GM12878 (cell line): ENCODE measurements around the gene PRSS57. TPM values are rescaled to one million over a fixed set of nuclear protein-coding genes. Genes with fewer than 3 reads are reported as not detected.
A peak's percentile ranks its signal among the peaks of the same experiment; 100 is the strongest.

Experiments used
- ATAC-seq: fragments of 200-7000 bp; cut with Tn5 transposase; 3 replicates; pipeline ENCODE4 v1.9.1; 2020; ENCODE audit warnings: mild to moderate bottlenecking, moderate library complexity
- Bru-seq: library from RNA; stranded (reverse); fragments of 400-500 nt; gene quantifications from one replicate; lab custom pipeline; 2021; lab: Mats Ljungman, UMichigan
- BruChase-seq, 2 experiments: library from RNA; stranded (reverse); fragments of 400-500 nt; gene quantifications; one replicate each; lab custom pipeline; 2021; lab: Mats Ljungman, UMichigan
- BruUV-seq: library from RNA; stranded (reverse); fragments of 400-500 nt; replicated peaks from 2 replicates; lab custom pipeline; 2021; lab: Mats Ljungman, UMichigan
- CTCF ChIA-PET: fragments of 300-600 bp; sonication (Branson Sonifier 250); formaldehyde crosslinking; extraction: SDS; loops from one replicate; lab custom pipeline; 2021; ENCODE audit warnings: inconsistent platforms; lab: Yijun Ruan, JAX
- POLR2A ChIA-PET: fragments of 350-600 bp; formaldehyde crosslinking; extraction: SDS; loops from one replicate; lab custom pipeline; 2021; ENCODE audit warnings: inconsistent platforms; lab: Charles Lee
- RAD21 ChIA-PET: fragments of 300-600 bp; sonication (Branson Sonifier 250); formaldehyde crosslinking; loops from one replicate; lab custom pipeline; 2023; ENCODE audit warnings: antibody characterized with exemption; ENCODE audit not compliant: unreplicated experiment; lab: Charles Lee
- SMC1A ChIA-PET: fragments of 300-600 bp; sonication (Branson Sonifier 250); formaldehyde crosslinking; loops from one replicate; lab custom pipeline; 2023; ENCODE audit not compliant: unreplicated experiment, uncharacterized antibody; lab: Charles Lee
- DNase-seq: peaks from one replicate; pipeline ENCODE4 v3.0.0-alpha.2; 2011; ENCODE audit warnings: low read depth, low spot score
- FAIRE-seq: peaks from 3 replicates; lab custom pipeline; 2011; peaks lifted over from hg19 to GRCh38; lab: Jason Lieb, UNC
- H2AFZ ChIP-seq: 2 replicates; pipeline ENCODE4 v1.6.0; 2011; ENCODE audit warnings: low read depth, low read length, control low read depth; ENCODE audit not compliant: control insufficient read depth
- H3K27ac ChIP-seq: 2 replicates; pipeline ENCODE4 v1.5.1; 2011; ENCODE audit warnings: control low read depth; ENCODE audit not compliant: control insufficient read depth, insufficient read depth
- H3K27me3 ChIP-seq, 2 experiments: replicated peaks in 1 of 2; 2 replicates each; pipeline versions ENCODE4 v1.6.0 to v1.6.1; 2011; ENCODE audit warnings: low read length in 1 of 2; ENCODE audit not compliant: control insufficient read depth in 2 of 2, insufficient read depth in 2 of 2
- H3K36me3 ChIP-seq, 2 experiments: 2 replicates each; pipeline ENCODE4 v1.5.1; 2011; ENCODE audit warnings: low read length in 1 of 2; ENCODE audit not compliant: control insufficient read depth in 2 of 2, insufficient read depth in 2 of 2
- H3K4me1 ChIP-seq: 2 replicates; pipeline ENCODE4 v1.6.1; 2011; ENCODE audit warnings: mild to moderate bottlenecking, low read length, moderate library complexity, mixed read lengths; ENCODE audit not compliant: control insufficient read depth, insufficient read depth
- H3K4me2 ChIP-seq: 2 replicates; pipeline ENCODE4 v1.6.0; 2011; ENCODE audit warnings: control low read depth; ENCODE audit not compliant: control insufficient read depth, insufficient read depth
- H3K4me3 ChIP-seq: fragments of 200-600 bp; sonication (generic); 2 replicates; pipeline ENCODE4 v1.5.1; 2016
- H3K79me2 ChIP-seq: 2 replicates; pipeline ENCODE4 v1.6.0; 2011; ENCODE audit warnings: low read length; ENCODE audit not compliant: control insufficient read depth, insufficient read depth
- H3K9ac ChIP-seq: 2 replicates; pipeline ENCODE4 v1.8.0; 2011; ENCODE audit warnings: low read length, control low read depth, mixed read lengths; ENCODE audit not compliant: control insufficient read depth, insufficient read depth
- H3K9me3 ChIP-seq: replicated peaks from 3 replicates; pipeline ENCODE4 v1.5.1; 2011; ENCODE audit warnings: mild to moderate bottlenecking, low read length; ENCODE audit not compliant: control insufficient read depth, insufficient read depth
- H4K20me1 ChIP-seq: 2 replicates; pipeline ENCODE4 v1.6.0; 2011; ENCODE audit not compliant: control insufficient read depth, insufficient read depth
- BMI1 ChIP-seq: fragments of 450-650 bp; IDR thresholded peaks from 2 replicates; pipeline ENCODE4 v1.6.1; 2016; ENCODE audit warnings: mild to moderate bottlenecking, moderate library complexity, borderline replicate concordance
- CHD2 ChIP-seq: IDR thresholded peaks from 2 replicates; pipeline ENCODE4 v1.6.1; 2011; ENCODE audit warnings: low read depth, low read length, improper control_type of control experiment, borderline replicate concordance
- HCFC1 ChIP-seq: fragments of 150-350 bp; IDR thresholded peaks from 2 replicates; pipeline ENCODE4 v1.6.1; 2014; ENCODE audit warnings: low read length
- IRF4 ChIP-seq: IDR thresholded peaks from 2 replicates; pipeline ENCODE4 v1.6.1; 2011; ENCODE audit warnings: low read depth, low read length
- NFIC ChIP-seq: IDR thresholded peaks from 2 replicates; pipeline ENCODE4 v1.6.1; 2012; ENCODE audit warnings: low read depth, mild to moderate bottlenecking, inconsistent platforms, low read length, moderate library complexity
- POLR2AphosphoS2 ChIP-seq: IDR thresholded peaks from 2 replicates; pipeline ENCODE4 v1.6.1; 2011; ENCODE audit warnings: low read depth, mild to moderate bottlenecking, low read length, improper control_type of control experiment, moderate library complexity
- TCF12 ChIP-seq: IDR thresholded peaks from 2 replicates; pipeline ENCODE4 v1.6.1; 2011; ENCODE audit warnings: low read depth, mild to moderate bottlenecking, low read length
- WGBS: methylation state at CpG from one replicate; pipeline ENCODE4 v1.1.6; 2016; ENCODE audit warnings: low lambda C conversion rate; ENCODE audit not compliant: insufficient replicate concordance, insufficient coverage; ENCODE audit errors: missing lambda C conversion rate; 5-methylcytosine and 5-hydroxymethylcytosine counted together
- in situ Hi-C: fragments of 300-500 bp; cut with MboI; formaldehyde crosslinking; loops from 9 replicates; pipeline ENCODE4 v1.14.3; 2018; ENCODE audit warnings: mixed read lengths
- intact Hi-C: fragments of 100-400 bp; cut with micrococcal nuclease; formaldehyde crosslinking; loops from one replicate; pipeline ENCODE4 v1.14.2; 2022; ENCODE audit not compliant: unreplicated experiment
- long read RNA-seq, 2 experiments: library from polyadenylated mRNA; unstranded; transcript quantifications; one replicate each; pipeline ENCODE4 v2.0.0, GENCODE V29; 2019 to 2020
- polyA minus RNA-seq, 3 experiments: library from RNA; depleted of rRNA, polyadenylated mRNA; stranded (reverse); fragments of >200 nt; gene quantifications; 2 replicates each; pipeline ENCODE4 v1.2.3, GENCODE V29; 2011
- polyA plus RNA-seq, 11 experiments: library from polyadenylated mRNA; depleted of rRNA in 4 of 11; unstranded in 6 of 11; stranded (reverse) in 5 of 11; fragments of >200 nt; fragmentation: Nextera tagmentation in 4 of 11; fragmentation: Illumina TruSeq in 1 of 11; extraction: Ambion mirVana in 4 of 11; extraction: Trizol in 1 of 11; gene quantifications; 1 replicate in 1 of 11; 2 replicates in 10 of 11; pipeline versions ENCODE4 v1.2.1 to v1.2.3, GENCODE V29; 2011 to 2016; ENCODE audit warnings: inconsistent platforms in 2 of 11, missing spikeins in 2 of 11, low read depth in 1 of 11
- total RNA-seq, 4 experiments: library from RNA; depleted of rRNA in 3 of 4; stranded (reverse); fragments of >200 nt in 3 of 4; fragmentation: Illumina TruSeq in 1 of 4; extraction: Trizol in 1 of 4; gene quantifications; 2 replicates each; pipeline versions ENCODE4 v1.2.1 to v1.2.3, GENCODE V29; 2013 to 2021
- TF ChIP-seq, protein P1 (sequence below): fragments of 450-650 bp; IDR thresholded peaks from 2 replicates; pipeline ENCODE4 v1.6.1; 2016; ENCODE audit warnings: mild to moderate bottlenecking, moderate library complexity, borderline replicate concordance
- TF ChIP-seq, protein P2 (sequence below): IDR thresholded peaks from 2 replicates; pipeline ENCODE4 v1.6.1; 2011; ENCODE audit warnings: borderline replicate concordance, low read depth, mild to moderate bottlenecking, moderate library complexity, low read length; ENCODE audit not compliant: insufficient read depth, poor library complexity, severe bottlenecking

PRSS57 gene
- total RNA-seq (2013; cell fraction: nucleolus; rRNA removed), result not detected in 2 replicates
- not detected in 2 replicates for total RNA-seq (2014; rRNA removed)
- not detected in 2 replicates for total RNA-seq (2014; rRNA removed; fragmentation: Illumina TruSeq; extraction: Trizol)
- not detected in 2 replicates for total RNA-seq (2021)
- not detected for polyA plus RNA-seq (2011; ENCODE audit: low read depth)
- not detected in 2 replicates for polyA plus RNA-seq (2011; rRNA removed)
- 0.04 TPM in 1 of 2 replicates, not detected in the other for polyA plus RNA-seq (2011; cell fraction: cytosol; rRNA removed)
- polyA plus RNA-seq (2011; cell fraction: nucleus; rRNA removed), result not detected in 2 replicates
- polyA plus RNA-seq (2012), result not detected in 2 replicates
- not detected in 2 replicates for polyA plus RNA-seq (2014; fragmentation: Illumina TruSeq; extraction: Trizol)
- polyA plus RNA-seq (2014; fragmentation: Nextera tagmentation; extraction: Ambion mirVana), result not detected
- polyA plus RNA-seq (2014; rRNA removed), result not detected in 2 replicates
- polyA plus RNA-seq (2016; fragmentation: Nextera tagmentation; extraction: Ambion mirVana), result not detected
- polyA minus RNA-seq (2011; rRNA and poly(A)+ RNA removed), result not detected in 2 replicates
- polyA minus RNA-seq (2011; cell fraction: cytosol; rRNA and poly(A)+ RNA removed), result not detected in 2 replicates
- not detected in 2 replicates for polyA minus RNA-seq (2011; cell fraction: nucleus; rRNA and poly(A)+ RNA removed)
- Bru-seq, nascent RNA, result not detected
- percentile 9 among the genes with signal in this experiment for BruChase-seq, experiment 1, labeled RNA remaining after a 6-hour chase
- not detected for BruChase-seq, experiment 2, labeled RNA remaining after a 2-hour chase
- long read RNA-seq, experiment 1, result 0 reads
- long read RNA-seq, experiment 2, result 0 reads

DNA sequence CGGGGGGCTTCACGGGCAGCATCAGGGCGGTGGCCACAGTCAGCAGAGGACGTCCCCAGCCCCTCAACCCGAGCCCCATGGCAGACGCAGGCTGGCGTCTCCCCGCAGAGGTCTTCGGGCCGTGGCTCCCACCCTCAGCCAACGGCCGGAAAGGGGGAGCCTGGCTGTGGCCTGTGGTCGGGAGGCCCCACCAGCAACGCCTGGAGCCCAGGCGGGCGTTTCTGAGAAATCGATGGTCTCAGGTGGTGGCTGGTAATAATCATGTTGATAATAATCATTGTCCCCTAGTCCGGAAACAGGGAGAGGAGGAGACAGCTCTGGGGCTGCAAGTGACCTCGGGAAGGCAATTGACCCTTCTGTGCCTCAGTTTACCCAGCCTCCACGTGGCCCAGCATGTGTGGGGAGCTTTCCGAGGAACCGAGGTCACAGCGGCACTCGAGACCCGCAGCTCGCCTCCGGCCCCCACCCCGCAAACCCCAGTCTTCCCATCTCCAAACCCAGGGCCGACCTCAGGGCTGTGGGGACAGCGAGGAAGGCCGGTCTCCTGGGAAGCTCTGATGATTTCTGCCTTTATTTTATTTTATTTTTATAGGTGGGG lies at the start of gene PRSS57:
Gene PRSS57 (minus strand): TSS at position 101 of the 598 bp plus-strand sequence. CDS start 22 bp downstream, at position 79.
- H2AFZ ChIP-seq, result no peak within 1 kb of the TSS
- H3K4me2 ChIP-seq, result no peak within 1 kb of the TSS
- ChIA-PET POLR2A (no interaction called here), RAD21 (no interaction called here), SMC1A (no interaction called here), CTCF (no interaction called here)
- no peak for TF ChIP-seq TCF12
- no peak for TF ChIP-seq POLR2AphosphoS2
- TF ChIP-seq BMI1, result no peak
- no peak for TF ChIP-seq IRF4
- TF ChIP-seq CHD2, result no peak
- TF ChIP-seq, protein P1, sequence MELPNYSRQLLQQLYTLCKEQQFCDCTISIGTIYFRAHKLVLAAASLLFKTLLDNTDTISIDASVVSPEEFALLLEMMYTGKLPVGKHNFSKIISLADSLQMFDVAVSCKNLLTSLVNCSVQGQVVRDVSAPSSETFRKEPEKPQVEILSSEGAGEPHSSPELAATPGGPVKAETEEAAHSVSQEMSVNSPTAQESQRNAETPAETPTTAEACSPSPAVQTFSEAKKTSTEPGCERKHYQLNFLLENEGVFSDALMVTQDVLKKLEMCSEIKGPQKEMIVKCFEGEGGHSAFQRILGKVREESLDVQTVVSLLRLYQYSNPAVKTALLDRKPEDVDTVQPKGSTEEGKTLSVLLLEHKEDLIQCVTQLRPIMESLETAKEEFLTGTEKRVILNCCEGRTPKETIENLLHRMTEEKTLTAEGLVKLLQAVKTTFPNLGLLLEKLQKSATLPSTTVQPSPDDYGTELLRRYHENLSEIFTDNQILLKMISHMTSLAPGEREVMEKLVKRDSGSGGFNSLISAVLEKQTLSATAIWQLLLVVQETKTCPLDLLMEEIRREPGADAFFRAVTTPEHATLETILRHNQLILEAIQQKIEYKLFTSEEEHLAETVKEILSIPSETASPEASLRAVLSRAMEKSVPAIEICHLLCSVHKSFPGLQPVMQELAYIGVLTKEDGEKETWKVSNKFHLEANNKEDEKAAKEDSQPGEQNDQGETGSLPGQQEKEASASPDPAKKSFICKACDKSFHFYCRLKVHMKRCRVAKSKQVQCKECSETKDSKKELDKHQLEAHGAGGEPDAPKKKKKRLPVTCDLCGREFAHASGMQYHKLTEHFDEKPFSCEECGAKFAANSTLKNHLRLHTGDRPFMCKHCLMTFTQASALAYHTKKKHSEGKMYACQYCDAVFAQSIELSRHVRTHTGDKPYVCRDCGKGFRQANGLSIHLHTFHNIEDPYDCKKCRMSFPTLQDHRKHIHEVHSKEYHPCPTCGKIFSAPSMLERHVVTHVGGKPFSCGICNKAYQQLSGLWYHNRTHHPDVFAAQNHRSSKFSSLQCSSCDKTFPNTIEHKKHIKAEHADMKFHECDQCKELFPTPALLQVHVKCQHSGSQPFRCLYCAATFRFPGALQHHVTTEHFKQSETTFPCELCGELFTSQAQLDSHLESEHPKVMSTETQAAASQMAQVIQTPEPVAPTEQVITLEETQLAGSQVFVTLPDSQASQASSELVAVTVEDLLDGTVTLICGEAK, result no peak
- TF ChIP-seq HCFC1, result no peak
- TF ChIP-seq NFIC, result no peak
- TF ChIP-seq, protein P2, sequence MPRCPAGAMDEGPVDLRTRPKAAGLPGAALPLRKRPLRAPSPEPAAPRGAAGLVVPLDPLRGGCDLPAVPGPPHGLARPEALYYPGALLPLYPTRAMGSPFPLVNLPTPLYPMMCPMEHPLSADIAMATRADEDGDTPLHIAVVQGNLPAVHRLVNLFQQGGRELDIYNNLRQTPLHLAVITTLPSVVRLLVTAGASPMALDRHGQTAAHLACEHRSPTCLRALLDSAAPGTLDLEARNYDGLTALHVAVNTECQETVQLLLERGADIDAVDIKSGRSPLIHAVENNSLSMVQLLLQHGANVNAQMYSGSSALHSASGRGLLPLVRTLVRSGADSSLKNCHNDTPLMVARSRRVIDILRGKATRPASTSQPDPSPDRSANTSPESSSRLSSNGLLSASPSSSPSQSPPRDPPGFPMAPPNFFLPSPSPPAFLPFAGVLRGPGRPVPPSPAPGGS, result no peak
- intact Hi-C loops (no loop called here), in situ Hi-C loops (no loop called here)
- no peaks in the 10 kb centered on the region for H3K79me2 ChIP-seq
- 10% methylated on average over 29 of the region's 31 CpGs for WGBS
- no peaks in the 10 kb centered on the region for H4K20me1 ChIP-seq
- H3K27me3 ChIP-seq, result no peaks in the 10 kb centered on the region; a peak in 3 of 4 replicates
- H3K9me3 ChIP-seq, result no peaks in the 10 kb centered on the region
- no peak for FAIRE-seq
- BruUV-seq, result no TSS peak
- DNase-seq, result no peak
- no peak within 1 kb of the TSS for H3K4me3 ChIP-seq
- H3K27ac ChIP-seq, result no peak within 1 kb of the TSS
- no peak for ATAC-seq
- no peaks in the 10 kb centered on the region for H3K36me3 ChIP-seq
- no peak within 1 kb of the TSS for H3K9ac ChIP-seq
- no peaks in the 10 kb centered on the region for H3K4me1 ChIP-seq
